GM12878 (cell line): ENCODE measurements around the gene ATN1. TPM values are rescaled to one million over a fixed set of nuclear protein-coding genes. Genes with fewer than 3 reads are reported as not detected.

Experiments used
- BACH1 ChIP-seq: fragments of 450-650 bp; IDR thresholded peaks from 2 replicates; pipeline ENCODE4 v1.6.1; 2017; ENCODE audit warnings: mild to moderate bottlenecking, borderline replicate concordance
- CHD4 ChIP-seq: fragments of 200-600 bp; sonication (generic); IDR thresholded peaks from 2 replicates; pipeline ENCODE4 v1.6.1; 2016; ENCODE audit warnings: mild to moderate bottlenecking
- HDGF ChIP-seq: fragments of 450-650 bp; IDR thresholded peaks from 2 replicates; pipeline ENCODE4 v1.6.1; 2016; ENCODE audit warnings: antibody characterized with exemption
- POLR2AphosphoS2 ChIP-seq: IDR thresholded peaks from 2 replicates; pipeline ENCODE4 v1.6.1; 2011; ENCODE audit warnings: low read depth, mild to moderate bottlenecking, low read length, improper control_type of control experiment, moderate library complexity
- polyA plus RNA-seq, 11 experiments: library from polyadenylated mRNA; depleted of rRNA in 4 of 11; unstranded in 6 of 11; stranded (reverse) in 5 of 11; fragments of >200 nt; fragmentation: Nextera tagmentation in 4 of 11; fragmentation: Illumina TruSeq in 1 of 11; extraction: Ambion mirVana in 4 of 11; extraction: Trizol in 1 of 11; gene quantifications; 1 replicate in 1 of 11; 2 replicates in 10 of 11; pipeline versions ENCODE4 v1.2.1 to v1.2.3, GENCODE V29; 2011 to 2016; ENCODE audit warnings: inconsistent platforms in 2 of 11, missing spikeins in 2 of 11, low read depth in 1 of 11
- total RNA-seq, 4 experiments: library from RNA; depleted of rRNA in 3 of 4; stranded (reverse); fragments of >200 nt in 3 of 4; fragmentation: Illumina TruSeq in 1 of 4; extraction: Trizol in 1 of 4; gene quantifications; 2 replicates each; pipeline versions ENCODE4 v1.2.1 to v1.2.3, GENCODE V29; 2013 to 2021
- TF ChIP-seq, protein P1 (sequence below): fragments of 450-650 bp; formaldehyde crosslinking; IDR thresholded peaks from 2 replicates; pipeline ENCODE4 v1.5.0; 2022; ENCODE audit warnings: mild to moderate bottlenecking, missing genetic modification characterization
- TF ChIP-seq, protein P2 (sequence below): IDR thresholded peaks from 2 replicates; pipeline ENCODE4 v1.6.1; 2011; ENCODE audit warnings: low read depth, low read length, improper control_type of control experiment, borderline replicate concordance

ATN1 gene
- total and polyA plus RNA-seq, 10 of the 15 experiments (the other 5 are each of a cell fraction or from before 2014, with no cell fraction given): 0.08 to 44.5 (median 5.0) TPM

DNA sequence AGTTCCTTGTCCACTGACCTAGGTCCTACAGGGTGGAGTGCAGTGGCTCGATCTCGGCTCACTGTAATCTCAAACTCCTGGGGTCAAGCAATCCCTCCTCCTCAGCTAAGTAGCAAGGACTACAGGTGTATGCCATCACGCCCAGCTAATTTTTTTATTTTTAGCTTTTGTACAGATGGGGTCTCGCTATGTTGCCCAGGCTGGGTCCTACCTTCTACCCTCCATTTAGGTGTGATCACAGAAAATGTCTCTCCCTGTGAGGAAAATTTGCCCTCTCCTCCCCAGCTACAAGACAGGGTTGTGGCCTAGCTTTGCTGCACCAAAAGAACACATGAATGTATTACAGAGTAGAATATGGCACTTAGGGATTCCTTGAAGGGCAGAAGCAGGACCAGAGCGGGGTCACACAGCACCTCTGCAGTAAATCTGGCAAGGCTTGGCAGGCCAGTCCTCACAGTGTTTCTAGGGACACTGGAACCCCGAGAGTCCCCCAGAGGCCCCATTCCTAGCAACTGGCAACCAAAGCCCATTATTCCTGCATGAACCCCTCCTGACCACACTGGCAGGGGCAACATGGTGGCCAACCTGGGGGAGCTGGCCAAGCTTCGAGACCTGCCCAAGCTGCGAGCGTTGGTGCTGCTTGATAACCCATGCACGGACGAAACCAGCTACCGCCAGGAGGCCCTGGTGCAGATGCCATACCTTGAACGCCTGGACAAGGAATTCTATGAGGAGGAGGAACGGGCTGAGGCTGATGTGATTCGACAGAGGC is 15.4 kb upstream of the ATN1 start (continued):
- TF ChIP-seq CHD4 (no peak), HDGF (no peak), BACH1 (no peak), POLR2AphosphoS2 (no peak)
- TF ChIP-seq, protein P1, sequence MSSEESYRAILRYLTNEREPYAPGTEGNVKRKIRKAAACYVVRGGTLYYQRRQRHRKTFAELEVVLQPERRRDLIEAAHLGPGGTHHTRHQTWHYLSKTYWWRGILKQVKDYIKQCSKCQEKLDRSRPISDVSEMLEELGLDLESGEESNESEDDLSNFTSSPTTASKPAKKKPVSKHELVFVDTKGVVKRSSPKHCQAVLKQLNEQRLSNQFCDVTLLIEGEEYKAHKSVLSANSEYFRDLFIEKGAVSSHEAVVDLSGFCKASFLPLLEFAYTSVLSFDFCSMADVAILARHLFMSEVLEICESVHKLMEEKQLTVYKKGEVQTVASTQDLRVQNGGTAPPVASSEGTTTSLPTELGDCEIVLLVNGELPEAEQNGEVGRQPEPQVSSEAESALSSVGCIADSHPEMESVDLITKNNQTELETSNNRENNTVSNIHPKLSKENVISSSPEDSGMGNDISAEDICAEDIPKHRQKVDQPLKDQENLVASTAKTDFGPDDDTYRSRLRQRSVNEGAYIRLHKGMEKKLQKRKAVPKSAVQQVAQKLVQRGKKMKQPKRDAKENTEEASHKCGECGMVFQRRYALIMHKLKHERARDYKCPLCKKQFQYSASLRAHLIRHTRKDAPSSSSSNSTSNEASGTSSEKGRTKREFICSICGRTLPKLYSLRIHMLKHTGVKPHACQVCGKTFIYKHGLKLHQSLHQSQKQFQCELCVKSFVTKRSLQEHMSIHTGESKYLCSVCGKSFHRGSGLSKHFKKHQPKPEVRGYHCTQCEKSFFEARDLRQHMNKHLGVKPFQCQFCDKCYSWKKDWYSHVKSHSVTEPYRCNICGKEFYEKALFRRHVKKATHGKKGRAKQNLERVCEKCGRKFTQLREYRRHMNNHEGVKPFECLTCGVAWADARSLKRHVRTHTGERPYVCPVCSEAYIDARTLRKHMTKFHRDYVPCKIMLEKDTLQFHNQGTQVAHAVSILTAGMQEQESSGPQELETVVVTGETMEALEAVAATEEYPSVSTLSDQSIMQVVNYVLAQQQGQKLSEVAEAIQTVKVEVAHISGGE (CRISPR knock-in tag): no peak
- TF ChIP-seq, protein P2, sequence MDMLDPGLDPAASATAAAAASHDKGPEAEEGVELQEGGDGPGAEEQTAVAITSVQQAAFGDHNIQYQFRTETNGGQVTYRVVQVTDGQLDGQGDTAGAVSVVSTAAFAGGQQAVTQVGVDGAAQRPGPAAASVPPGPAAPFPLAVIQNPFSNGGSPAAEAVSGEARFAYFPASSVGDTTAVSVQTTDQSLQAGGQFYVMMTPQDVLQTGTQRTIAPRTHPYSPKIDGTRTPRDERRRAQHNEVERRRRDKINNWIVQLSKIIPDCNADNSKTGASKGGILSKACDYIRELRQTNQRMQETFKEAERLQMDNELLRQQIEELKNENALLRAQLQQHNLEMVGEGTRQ: no peak
